GM21526 (cell line): ENCODE data around the gene PEDS1.
"Not testable (repeated sequence)": the region's sequence is repeated elsewhere in the genome, so short reads cannot be mapped to it uniquely, and the experiment has no call there.

ENCODE experiments used
- ATAC-seq: cut with Tn5 transposase; IDR thresholded peaks from one replicate; pipeline ENCODE4 v1.9.1; 2021; ENCODE audit warnings: moderate library complexity; ENCODE audit not compliant: unreplicated experiment, low FRiP score

PEDS1 gene

GRCh38 chr20:50165684-50166554 lies 12.4 kb upstream of the PEDS1 start:
- ATAC-seq: peak; percentile 74

GRCh38 chr20:50163570-50164317 lies 10.2 kb upstream of the PEDS1 start:
- no peak for ATAC-seq

GRCh38 chr20:50161494-50161893 lies 8.0 kb upstream of the PEDS1 start:
- ATAC-seq: not testable (repeated sequence)

GRCh38 chr20:50153153-50153499 lies 397 bp downstream of the PEDS1 start:
- no peak for ATAC-seq

- ATAC-seq: no peak
Observed at GRCh38 chr20:50152394-50153152, 950 bp downstream of the PEDS1 start.

GRCh38 chr20:50151034-50151743 lies 2.3 kb downstream of the PEDS1 start:
- no peak for ATAC-seq

GRCh38 chr20:50149481-50150254 lies 3.9 kb downstream of the PEDS1 start:
- no peak for ATAC-seq

- ATAC-seq: no peak
Observed at GRCh38 chr20:50146732-50147662, 6.5 kb downstream of the PEDS1 start.

GRCh38 chr20:50146214-50146613 lies 7.3 kb downstream of the PEDS1 start:
- ATAC-seq: no peak

- ATAC-seq: no peak
Observed at GRCh38 chr20:50145566-50145965, 8.0 kb downstream of the PEDS1 start.

- no peak for ATAC-seq
Observed at GRCh38 chr20:50144362-50144761, 9.2 kb downstream of the PEDS1 start.

- ATAC-seq: no peak
Observed at GRCh38 chr20:50142812-50143211, 10.7 kb downstream of the PEDS1 start.

GRCh38 chr20:50141811-50142561 lies 11.5 kb downstream of the PEDS1 start:
- no peak for ATAC-seq

GRCh38 chr20:50141018-50141675 lies 12.4 kb downstream of the PEDS1 start:
- ATAC-seq: no peak

- ATAC-seq: no peak
Observed at GRCh38 chr20:50140339-50140859, 13.1 kb downstream of the PEDS1 start.

GRCh38 chr20:50138479-50139393 lies 14.8 kb downstream of the PEDS1 start:
- ATAC-seq: no peak
